ENCODE measurements around the gene PLRG1. TPM values are rescaled to one million over a fixed set of nuclear protein-coding genes. Genes with fewer than 3 reads are reported as not detected.

PLRG1 gene
- polyA plus RNA-seq, 3 donors: 34.6 to 56.1 (median 52.5) TPM

DNA sequence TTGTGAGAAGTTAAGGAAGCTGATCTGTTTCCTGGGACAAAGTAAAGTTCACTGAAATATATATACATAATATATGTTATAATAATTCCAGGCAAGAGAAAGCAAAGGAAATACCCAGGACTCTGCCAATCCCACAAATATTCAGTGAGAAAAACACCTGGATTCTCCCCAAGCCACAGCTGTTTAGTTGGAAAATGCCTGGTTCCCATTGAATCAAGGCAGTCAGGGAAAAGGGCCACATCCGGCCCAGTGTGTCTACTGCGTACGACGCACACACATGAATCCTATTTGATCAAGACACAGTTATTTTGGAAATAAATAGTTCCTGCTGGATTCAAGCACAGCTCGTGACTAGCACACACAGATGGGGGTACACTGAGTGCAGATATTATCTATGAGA is 52.3 kb downstream of the PLRG1 start:
- Mint-ChIP-seq H3K4me1 (no peaks in the 10 kb centered on the region), H3K4me3 (no peak overlapping the region), H3K27ac (no peak overlapping the region), H3K9me3 (peaks cover 0 to 7% (median 1%) of the 10 kb centered on the region in 7 donors), H3K36me3 (no peaks in the 10 kb centered on the region), H3K27me3 (ENCODE audit: low read depth in 3 of 3) (peaks cover 18 to 50% (median 21%) of the 10 kb centered on the region in 3 donors)
- H3K9me3 ChIP-seq (replicated peaks in 1 of 2; ENCODE audit: control insufficient read depth in 1 of 2, insufficient read depth in 1 of 2, low read length in 2 of 2): peaks cover 0 to 4% of the 10 kb centered on the region in 2 donors
- peaks cover 22 to 33% of the 10 kb centered on the region in 2 donors for H3K27me3 ChIP-seq (ENCODE audit: control insufficient read depth in 2 of 2, insufficient read depth in 2 of 2, low read length in 2 of 2)
- no peak for DNase-seq
- no peak overlapping the region for H3K9ac ChIP-seq (ENCODE audit: insufficient read depth, low read length, poor library complexity, severe bottlenecking)
- H3K79me2 ChIP-seq (ENCODE audit: insufficient read depth, low read length): no peaks in the 10 kb centered on the region
- H4K20me1 ChIP-seq (ENCODE audit: insufficient read depth, low read length): no peaks in the 10 kb centered on the region
- no peak overlapping the region for H3K4me3 ChIP-seq (replicated peaks in 1 of 3; ENCODE audit: low read depth in 2 of 3, low read length in 3 of 3)
- intact Hi-C loops (cut with micrococcal nuclease): no loop called here
- no peak overlapping the region for H3K27ac ChIP-seq (ENCODE audit: low read depth in 1 of 2, low read length in 2 of 2)
- no peak overlapping the region for H2AFZ ChIP-seq (ENCODE audit: insufficient read depth, low read depth, low read length, poor library complexity, severe bottlenecking)
- no peak overlapping the region for H3K4me2 ChIP-seq (replicated peaks; ENCODE audit: extremely low read depth, low read length, poor library complexity, severe bottlenecking)
- H3K36me3 ChIP-seq (replicated peaks in 1 of 2; ENCODE audit: control insufficient read depth in 1 of 2, insufficient read depth in 2 of 2, low read length in 2 of 2): no peaks in the 10 kb centered on the region
- H3K4me1 ChIP-seq (ENCODE audit: control insufficient read depth in 1 of 2, insufficient read depth in 2 of 2, low read length in 2 of 2): no peaks in the 10 kb centered on the region
- WGBS (ENCODE audit: insufficient coverage): 100% methylated on average over 1 of the region's 5 CpGs
- no peak for TF ChIP-seq CTCF (IDR thresholded peaks at IDR 0.05)

DNA sequence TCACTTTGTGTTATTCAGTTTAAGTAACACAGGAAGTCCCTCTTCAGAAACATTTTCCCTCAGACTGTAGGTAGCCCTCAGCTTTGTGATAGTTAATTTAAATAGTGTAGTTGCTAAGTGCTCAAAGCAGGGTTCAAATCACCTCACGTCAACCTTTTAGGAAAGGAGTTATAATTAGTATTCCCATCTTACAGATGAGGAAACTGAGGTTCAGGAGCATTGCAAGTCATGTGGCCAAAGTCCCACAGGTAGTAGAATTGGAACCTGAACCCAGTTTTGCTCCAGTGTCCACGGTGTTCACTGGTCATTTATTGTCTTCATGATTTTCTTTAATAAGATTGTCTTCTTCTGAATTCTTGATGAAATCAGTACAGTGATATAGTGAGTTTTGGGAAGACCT is 54.3 kb downstream of the PLRG1 start:
- no CpG with 5 or more reads among the region's 2 CpGs for WGBS (ENCODE audit: insufficient coverage)
- H3K4me1 ChIP-seq (ENCODE audit: control insufficient read depth in 1 of 2, insufficient read depth in 2 of 2, low read length in 2 of 2): peaks cover 4 to 11% of the 10 kb centered on the region in 2 donors
- H4K20me1 ChIP-seq (ENCODE audit: insufficient read depth, low read length): no peaks in the 10 kb centered on the region
- H3K27ac Mint-ChIP-seq: no peak overlapping the region
- DNase-seq: no peak
- peaks cover 0 to 12% of the 10 kb centered on the region in 2 donors for H3K9me3 ChIP-seq (replicated peaks in 1 of 2; ENCODE audit: control insufficient read depth in 1 of 2, insufficient read depth in 1 of 2, low read length in 2 of 2)
- peaks cover 14% of the 10 kb centered on the region for H3K4me1 Mint-ChIP-seq
- H3K9ac ChIP-seq (ENCODE audit: insufficient read depth, low read length, poor library complexity, severe bottlenecking): no peak overlapping the region
- H3K27me3 ChIP-seq (ENCODE audit: control insufficient read depth in 2 of 2, insufficient read depth in 2 of 2, low read length in 2 of 2): peaks cover 27 to 54% of the 10 kb centered on the region in 2 donors
- intact Hi-C loops (cut with micrococcal nuclease): no loop called here
- no peak overlapping the region for H2AFZ ChIP-seq (ENCODE audit: insufficient read depth, low read depth, low read length, poor library complexity, severe bottlenecking)
- no peak overlapping the region for H3K4me2 ChIP-seq (replicated peaks; ENCODE audit: extremely low read depth, low read length, poor library complexity, severe bottlenecking)
- peaks cover 0 to 12% (median 3%) of the 10 kb centered on the region in 7 donors for H3K9me3 Mint-ChIP-seq
- peaks cover 35 to 66% (median 41%) of the 10 kb centered on the region in 3 donors for H3K27me3 Mint-ChIP-seq (ENCODE audit: low read depth in 3 of 3)
- H3K79me2 ChIP-seq (ENCODE audit: insufficient read depth, low read length): no peaks in the 10 kb centered on the region
- H3K4me3 ChIP-seq (replicated peaks in 1 of 3; ENCODE audit: low read depth in 2 of 3, low read length in 3 of 3): no peak overlapping the region
- no peak overlapping the region for H3K4me3 Mint-ChIP-seq
- no peak overlapping the region for H3K27ac ChIP-seq (ENCODE audit: low read depth in 1 of 2, low read length in 2 of 2)
- peaks cover 0 to 8% of the 10 kb centered on the region in 2 donors for H3K36me3 Mint-ChIP-seq
- TF ChIP-seq CTCF (IDR thresholded peaks at IDR 0.05): no peak
- H3K36me3 ChIP-seq (replicated peaks in 1 of 2; ENCODE audit: control insufficient read depth in 1 of 2, insufficient read depth in 2 of 2, low read length in 2 of 2): no peaks in the 10 kb centered on the region
